ENCODE data around the gene NCLN.
"Not testable (repeated sequence)": the region's sequence is repeated elsewhere in the genome, so short reads cannot be mapped to it uniquely, and the experiment has no call there.

Gene NCLN

GRCh38 chr19:3198901-3199700 lies 13.4 kb downstream of the NCLN start:
- no peak for DNase-seq

DNA sequence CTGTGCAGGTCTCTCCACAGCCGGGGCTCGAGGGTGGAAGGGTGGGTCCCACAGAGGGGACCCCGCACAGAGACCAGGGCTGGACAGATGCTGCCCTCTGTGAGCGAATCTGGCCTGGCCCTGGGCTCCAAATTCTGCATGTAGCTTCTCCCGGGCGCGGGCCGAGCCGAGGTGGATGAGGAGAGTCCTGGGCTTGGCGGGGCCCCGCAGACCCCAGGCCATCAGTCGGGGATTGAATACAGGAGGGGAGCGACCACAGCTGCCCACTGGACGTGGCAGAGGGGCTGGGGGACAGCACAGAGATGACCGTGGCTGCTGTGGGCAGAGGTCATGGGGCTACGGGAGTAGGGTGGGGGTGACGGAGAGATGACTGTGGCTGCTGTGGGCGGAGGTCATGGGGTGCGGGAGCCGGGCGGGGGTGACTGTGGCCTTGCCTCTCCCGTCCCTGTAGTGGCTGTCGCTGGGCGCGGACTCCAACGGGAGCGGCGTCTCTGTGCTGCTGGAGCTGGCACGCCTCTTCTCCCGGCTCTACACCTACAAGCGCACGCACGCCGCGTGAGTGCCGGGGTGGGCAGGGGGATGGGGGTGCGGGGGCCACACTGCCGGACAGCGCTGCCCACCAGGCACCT lies 15.5 kb downstream of the NCLN start:
- no peak for DNase-seq

- DNase-seq: no peak
These were observed 16.2 kb downstream of the NCLN start for GRCh38 chr19:3201911-3202310.

- DNase-seq: no peak
These were observed 16.6 kb downstream of the NCLN start for GRCh38 chr19:3202346-3202745.

DNA sequence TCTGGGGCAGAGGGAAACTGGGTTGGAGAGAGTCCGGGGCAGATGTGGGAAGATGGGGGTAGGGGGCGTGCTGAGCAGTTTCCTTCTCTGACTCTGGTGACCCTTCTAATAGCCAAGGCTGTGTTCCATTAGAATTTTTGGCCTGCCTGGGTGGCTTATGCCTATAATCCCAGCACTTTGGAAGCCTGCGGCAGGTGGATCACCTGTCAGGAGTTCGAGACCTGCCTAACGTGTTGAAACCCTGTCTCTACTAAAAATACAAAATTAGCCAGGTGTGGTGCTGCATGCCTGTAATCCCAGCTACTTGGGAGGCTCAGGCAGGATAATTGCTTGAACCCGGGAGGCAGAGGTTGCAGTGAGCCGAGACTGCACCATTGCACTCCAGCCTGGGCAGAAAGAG lies 17.2 kb downstream of the NCLN start:
- not testable (repeated sequence) for DNase-seq

DNA sequence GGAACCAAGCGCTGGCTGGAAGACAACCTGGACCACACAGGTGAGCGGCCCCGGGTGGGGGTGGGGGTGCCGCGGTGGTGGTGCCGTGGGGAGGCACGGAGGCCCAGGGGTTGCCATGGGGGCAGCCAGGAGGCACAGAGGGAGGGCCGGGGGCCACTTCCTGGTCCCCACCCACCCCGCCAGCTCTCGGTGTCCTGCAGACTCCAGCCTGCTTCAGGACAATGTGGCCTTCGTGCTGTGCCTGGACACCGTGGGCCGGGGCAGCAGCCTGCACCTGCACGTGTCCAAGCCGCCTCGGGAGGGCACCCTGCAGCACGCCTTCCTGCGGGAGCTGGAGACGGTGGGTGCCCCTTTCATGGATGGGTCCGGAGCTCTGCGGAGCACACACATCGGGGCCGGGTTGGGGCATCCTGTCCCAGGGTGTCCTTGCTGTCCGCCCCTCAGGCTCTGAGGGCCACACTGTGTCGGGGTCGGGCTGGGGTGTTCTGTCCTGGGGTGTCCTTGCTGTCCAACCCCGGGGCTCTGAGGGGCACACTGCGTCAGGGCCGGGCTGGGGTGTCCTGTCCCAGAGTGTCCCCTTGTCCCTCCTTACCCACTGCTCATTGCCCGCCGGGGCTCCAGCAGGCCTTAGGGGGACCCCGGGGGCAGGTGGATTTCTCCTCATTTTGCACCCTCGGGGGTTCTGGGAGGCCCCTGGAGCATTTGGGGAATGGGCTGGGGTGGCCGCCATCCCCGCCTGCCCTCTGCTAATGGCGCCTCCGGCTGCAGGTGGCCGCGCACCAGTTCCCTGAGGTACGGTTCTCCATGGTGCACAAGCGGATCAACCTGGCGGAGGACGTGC lies 18.3 kb downstream of the NCLN start:
- DNase-seq: no peak

GRCh38 chr19:3204646-3205275 lies 19.0 kb downstream of the NCLN start:
- no peak for DNase-seq

DNA sequence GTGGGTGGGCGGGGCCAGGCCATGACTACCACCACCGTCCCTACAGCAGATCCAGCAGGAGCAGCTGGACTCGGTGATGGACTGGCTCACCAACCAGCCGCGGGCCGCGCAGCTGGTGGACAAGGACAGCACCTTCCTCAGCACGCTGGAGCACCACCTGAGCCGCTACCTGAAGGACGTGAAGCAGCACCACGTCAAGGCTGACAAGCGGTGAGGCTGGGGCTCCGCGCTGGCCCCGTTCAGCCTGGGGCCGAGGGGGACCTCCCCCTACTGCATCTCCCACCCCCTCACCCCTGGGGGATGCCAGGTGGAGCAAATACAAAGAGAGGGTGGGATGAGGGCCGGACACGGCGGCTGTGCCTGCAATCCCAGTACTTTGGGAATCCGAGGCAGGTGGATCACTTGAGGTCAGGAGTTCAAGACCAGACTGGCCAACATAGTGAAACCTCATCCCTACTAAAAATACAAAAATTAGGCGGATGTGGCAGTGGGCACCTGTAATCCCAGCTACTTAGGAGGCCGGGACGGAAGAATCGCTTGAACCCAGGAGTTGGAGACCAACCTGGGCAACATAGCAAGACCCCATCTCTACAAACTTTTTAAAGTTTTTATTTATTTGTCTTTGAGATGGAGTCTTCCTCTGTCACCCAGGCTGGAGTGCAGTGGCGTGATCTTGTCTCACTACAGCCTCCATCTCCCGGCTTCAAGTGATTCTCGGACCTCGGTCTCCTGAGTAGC lies 20.7 kb downstream of the NCLN start:
- no peak for DNase-seq

DNA sequence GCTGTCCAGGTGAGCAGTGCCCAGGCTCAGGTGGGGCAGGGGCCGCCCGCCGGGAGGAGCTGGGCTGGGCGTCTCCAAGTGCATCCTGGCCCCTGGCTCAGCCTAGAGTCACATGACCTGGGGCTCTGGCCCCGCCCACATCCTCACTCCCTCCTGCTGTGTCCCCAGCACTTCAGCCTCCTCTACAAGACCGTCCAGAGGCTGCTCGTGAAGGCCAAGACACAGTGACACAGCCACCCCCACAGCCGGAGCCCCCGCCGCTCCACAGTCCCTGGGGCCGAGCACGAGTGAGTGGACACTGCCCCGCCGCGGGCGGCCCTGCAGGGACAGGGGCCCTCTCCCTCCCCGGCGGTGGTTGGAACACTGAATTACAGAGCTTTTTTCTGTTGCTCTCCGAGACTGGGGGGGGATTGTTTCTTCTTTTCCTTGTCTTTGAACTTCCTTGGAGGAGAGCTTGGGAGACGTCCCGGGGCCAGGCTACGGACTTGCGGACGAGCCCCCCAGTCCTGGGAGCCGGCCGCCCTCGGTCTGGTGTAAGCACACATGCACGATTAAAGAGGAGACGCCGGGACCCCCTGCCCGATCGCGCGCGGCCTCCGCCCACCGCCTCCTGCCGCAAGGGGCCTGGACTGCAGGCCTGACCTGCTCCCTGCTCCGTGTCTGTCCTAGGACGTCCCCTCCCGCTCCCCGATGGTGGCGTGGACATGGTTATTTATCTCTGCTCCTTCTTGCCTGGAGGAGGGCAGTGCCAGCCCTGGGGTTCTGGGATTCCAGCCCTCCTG lies 21.9 kb downstream of the NCLN start:
- no peak for DNase-seq

GRCh38 chr19:3208317-3209207 lies 22.8 kb downstream of the NCLN start:
- DNase-seq: no peak

GRCh38 chr19:3210347-3211017 lies 24.8 kb downstream of the NCLN start:
- DNase-seq: peak; percentile 24 to 69 (median 54)

DNA sequence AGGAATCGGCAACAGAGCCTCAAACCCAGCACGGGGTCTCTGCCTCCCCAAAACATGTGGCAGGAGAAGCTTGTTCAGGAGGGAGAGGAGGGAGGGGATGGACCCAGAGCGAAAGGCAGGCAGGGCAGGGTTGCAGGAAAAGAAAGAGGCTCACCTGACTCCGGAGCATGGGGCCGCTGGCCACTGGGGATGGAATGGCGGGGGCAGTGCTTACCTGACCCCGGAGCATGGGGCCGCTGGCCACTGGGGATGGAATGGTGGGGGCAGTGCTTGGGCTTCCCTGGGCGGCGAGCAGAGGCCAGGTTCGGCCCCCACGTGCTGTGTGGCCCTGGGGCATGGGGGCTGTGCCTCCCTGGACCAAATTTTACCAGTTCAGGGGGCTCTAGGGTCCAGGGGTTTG lies 25.5 kb downstream of the NCLN start:
- DNase-seq: no peak

GRCh38 chr19:3213159-3213558 lies 27.4 kb downstream of the NCLN start:
- no peak for DNase-seq

DNA sequence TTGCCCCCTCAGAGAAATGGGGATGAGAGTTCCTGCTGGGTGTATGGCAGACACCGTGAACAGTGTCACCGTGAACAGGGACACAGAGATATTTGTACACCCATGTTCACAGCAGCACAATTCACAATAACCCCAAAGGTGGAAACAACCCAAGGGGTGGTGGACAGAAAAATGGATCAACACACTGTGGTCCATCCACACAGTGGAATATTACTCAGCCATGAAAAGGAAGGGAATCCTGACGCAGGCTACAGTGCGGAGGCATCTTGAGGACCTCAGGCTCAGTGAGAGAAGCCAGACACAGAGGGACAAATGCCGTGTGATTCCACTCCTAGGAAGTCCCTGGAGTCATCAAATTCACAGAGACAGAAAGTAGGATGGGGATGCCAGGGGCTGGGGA lies 31.1 kb downstream of the NCLN start:
- DNase-seq: no peak

GRCh38 chr19:3220576-3220975 lies 34.8 kb downstream of the NCLN start:
- no peak for DNase-seq

DNA sequence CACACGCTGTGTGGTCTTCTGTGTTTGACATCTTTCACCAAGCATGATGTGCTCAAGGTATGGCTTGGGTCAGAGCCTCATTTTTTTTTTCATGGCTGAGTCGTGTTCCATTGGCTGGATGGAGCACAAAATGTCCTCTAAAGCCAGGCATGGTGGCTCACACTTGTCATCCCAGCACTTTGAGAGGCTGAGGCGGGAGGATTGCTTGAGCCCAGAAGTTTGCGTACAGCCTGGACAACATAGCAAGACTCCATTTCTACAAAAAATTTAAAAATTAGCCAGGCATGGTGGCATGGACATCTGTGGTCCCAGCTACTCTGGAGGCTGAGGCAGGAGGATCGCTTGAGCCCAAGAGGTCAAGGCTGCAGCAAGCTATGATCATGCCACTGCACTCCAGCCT lies 35.8 kb downstream of the NCLN start:
- DNase-seq: not testable (repeated sequence)

DNA sequence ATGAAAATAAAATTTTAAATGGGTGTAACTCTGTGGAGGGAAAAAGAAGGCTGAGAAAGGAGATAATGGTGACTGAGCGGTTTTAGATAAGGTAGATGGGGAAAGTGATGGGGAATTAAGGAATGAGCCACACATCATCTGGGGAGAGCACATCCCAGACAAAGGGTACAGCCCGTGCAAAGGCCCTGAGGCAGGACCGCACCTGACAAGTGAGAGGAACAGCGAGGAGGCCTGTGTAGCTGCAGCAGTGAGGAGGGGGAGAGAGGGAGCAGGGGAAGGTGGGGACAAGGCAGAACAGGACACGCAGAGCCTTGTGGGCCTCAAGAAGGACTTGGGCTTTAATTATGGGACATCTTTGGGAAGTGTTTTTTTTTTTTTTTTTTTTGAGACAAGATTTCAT lies 37.0 kb downstream of the NCLN start:
- DNase-seq: no peak

- DNase-seq: peak in 2 of 4 experiments; percentile 16 to 55
These were observed 38.8 kb downstream of the NCLN start, which contains the start of gene CELF5 for GRCh38 chr19:3224346-3225168. Gene CELF5 (plus strand): TSS chr19:3224661. CDS start chr19:3224740, 79 bp downstream.

GRCh38 chr19:3225169-3225485 lies 39.4 kb downstream of the NCLN start:
- no peak for DNase-seq
